Liver (tissue), 9 donors: Measurements from ENCODE around the gene CCT5. TPM values are rescaled to one million over a fixed set of nuclear protein-coding genes. Genes with fewer than 3 reads are reported as not detected.

ENCODE experiments used
- DNase-seq: peaks from one replicate; pipeline ENCODE4 v3.0.0-alpha.2; 2017; ENCODE audit warnings: low spot score
- H3K27ac ChIP-seq, 2 donors: one replicate each; pipeline ENCODE4 v1.7.0; 2013; ENCODE audit warnings: inconsistent platforms in 2 of 2, low read length in 2 of 2, control low read depth in 1 of 2, low read depth in 1 of 2, mild to moderate bottlenecking in 1 of 2
- H3K27me3 ChIP-seq, 4 donors: one replicate each; pipeline versions ENCODE4 v1.6.1 to v1.7.0; 2013; ENCODE audit warnings: low read length in 3 of 4, inconsistent platforms in 1 of 4, mild to moderate bottlenecking in 1 of 4, moderate library complexity in 1 of 4; ENCODE audit not compliant: control insufficient read depth in 4 of 4, insufficient read depth in 4 of 4
- H3K36me3 ChIP-seq, 4 donors: one replicate each; pipeline versions ENCODE4 v1.6.1 to v1.7.0; 2013; ENCODE audit warnings: low read length in 3 of 4, mild to moderate bottlenecking in 3 of 4, low read depth in 1 of 4, moderate library complexity in 1 of 4; ENCODE audit not compliant: control insufficient read depth in 4 of 4, insufficient read depth in 3 of 4
- H3K4me1 ChIP-seq, 4 donors: one replicate each; pipeline versions ENCODE4 v1.6.1 to v1.7.0; 2013; ENCODE audit warnings: low read length in 3 of 4, mild to moderate bottlenecking in 3 of 4, moderate library complexity in 1 of 4; ENCODE audit not compliant: control insufficient read depth in 4 of 4, insufficient read depth in 4 of 4
- H3K4me3 ChIP-seq, 3 donors: one replicate each; pipeline versions ENCODE4 v1.6.1 to v1.7.0; 2013; ENCODE audit warnings: low read length in 3 of 3, control low read depth in 1 of 3, low read depth in 1 of 3, mild to moderate bottlenecking in 1 of 3
- H3K9ac ChIP-seq, 2 donors: one replicate each; pipeline ENCODE4 v1.7.0; 2013; ENCODE audit warnings: low read length in 2 of 2, mild to moderate bottlenecking in 2 of 2, moderate library complexity in 2 of 2, control low read depth in 1 of 2, low read depth in 1 of 2
- H3K9me3 ChIP-seq, 4 donors: one replicate each; pipeline versions ENCODE4 v1.6.1 to v1.7.0; 2013; ENCODE audit warnings: low read length in 3 of 4; ENCODE audit not compliant: control insufficient read depth in 4 of 4
- EGR1 ChIP-seq, 2 donors: IDR thresholded peaks; 2 replicates each; pipeline ENCODE4 v1.6.1; 2016 to 2018; ENCODE audit warnings: antibody characterized with exemption in 2 of 2, low read depth in 2 of 2
- FOXA1 ChIP-seq: IDR thresholded peaks from 2 replicates; pipeline ENCODE4 v1.6.1; 2016; ENCODE audit warnings: antibody characterized with exemption
- FOXA2 ChIP-seq: IDR thresholded peaks from 2 replicates; pipeline ENCODE4 v1.6.1; 2016; ENCODE audit warnings: antibody characterized with exemption
- GABPA ChIP-seq, 2 donors: IDR thresholded peaks in 1 of 2; conservative IDR thresholded peaks in 1 of 2; 2 replicates each; pipeline ENCODE4 v1.6.1; 2016; ENCODE audit warnings: antibody characterized with exemption in 2 of 2, mild to moderate bottlenecking in 1 of 2, moderate library complexity in 1 of 2
- HNF4A ChIP-seq, 2 donors: conservative IDR thresholded peaks; 2 replicates each; pipeline ENCODE4 v1.6.1; 2016; ENCODE audit warnings: antibody characterized with exemption in 2 of 2, mild to moderate bottlenecking in 2 of 2
- HNF4G ChIP-seq: IDR thresholded peaks from 2 replicates; pipeline ENCODE4 v1.6.1; 2016; ENCODE audit warnings: antibody characterized with exemption
- JUND ChIP-seq, 2 donors: IDR thresholded peaks; 2 replicates each; pipeline ENCODE4 v1.6.1; 2016; ENCODE audit warnings: antibody characterized with exemption in 2 of 2
- NR2F2 ChIP-seq: IDR thresholded peaks from 2 replicates; pipeline ENCODE4 v1.6.1; 2016; ENCODE audit warnings: antibody characterized with exemption
- RAD21 ChIP-seq, 2 donors: IDR thresholded peaks; 2 replicates each; pipeline ENCODE4 v1.6.1; 2016; ENCODE audit warnings: antibody characterized with exemption in 2 of 2, mild to moderate bottlenecking in 2 of 2
- RXRA ChIP-seq, 2 donors: IDR thresholded peaks; 2 replicates each; pipeline ENCODE4 v1.6.1; 2017 to 2018; ENCODE audit warnings: antibody characterized with exemption in 2 of 2, mild to moderate bottlenecking in 1 of 2
- SP1 ChIP-seq: IDR thresholded peaks from 2 replicates; pipeline ENCODE4 v1.6.1; 2018; ENCODE audit warnings: antibody characterized with exemption, mild to moderate bottlenecking
- TAF1 ChIP-seq: conservative IDR thresholded peaks from 2 replicates; pipeline ENCODE4 v1.6.1; 2016; ENCODE audit warnings: antibody characterized with exemption, mild to moderate bottlenecking
- YY1 ChIP-seq: IDR thresholded peaks from 2 replicates; pipeline ENCODE4 v1.6.1; 2016; ENCODE audit warnings: antibody characterized with exemption, mild to moderate bottlenecking
- WGBS: extraction: QIAGEN DNeasy Blood & Tissue Kit; methylation state at CpG from one replicate; pipeline ENCODE4 v1.1.7; 2013; 5-methylcytosine and 5-hydroxymethylcytosine counted together
- polyA plus RNA-seq, 2 donors: library from polyadenylated mRNA; stranded (reverse) in 1 of 2; unstranded in 1 of 2; fragments of 200-250 nt in 1 of 2; fragments of >200 nt in 1 of 2; fragmentation: Nextera tagmentation in 1 of 2; extraction: Ambion mirVana in 1 of 2; gene quantifications; one replicate each; pipeline versions ENCODE4 v1.2.1 to v1.2.3, GENCODE V29; 2013 to 2015
- total RNA-seq, 2 donors: library from RNA; depleted of rRNA; stranded (reverse); fragments of >200 nt; gene quantifications; one replicate each; pipeline ENCODE4 v1.2.3, GENCODE V29; 2014
- TF ChIP-seq, protein P1 (sequence below): IDR thresholded peaks from 2 replicates; pipeline ENCODE4 v1.6.1; 2016; ENCODE audit warnings: antibody characterized with exemption
- TF ChIP-seq, protein P2 (sequence below): IDR thresholded peaks from 2 replicates; pipeline ENCODE4 v1.6.1; 2016; ENCODE audit warnings: antibody characterized with exemption
- TF ChIP-seq, protein P3 (sequence below): IDR thresholded peaks from 2 replicates; pipeline ENCODE4 v1.6.1; 2016; ENCODE audit warnings: antibody characterized with exemption
- TF ChIP-seq, protein P4 (sequence below): fragments of 150-350 bp; IDR thresholded peaks from 2 replicates; pipeline ENCODE4 v1.5.1; 2017; ENCODE audit warnings: improper control_type of control experiment, low read depth, low read length; ENCODE audit not compliant: missing input control
- TF ChIP-seq, protein P5 (sequence below): IDR thresholded peaks from 2 replicates; pipeline ENCODE4 v1.6.1; 2016; ENCODE audit warnings: antibody characterized with exemption, mild to moderate bottlenecking
- donor health status: healthy.
- donor health status: healthy.
- donor health status: healthy.
- donor health status: healthy.
- donor health status: healthy.

CCT5 gene
- total and polyA plus RNA-seq, 4 donors = 68.4 to 157 (median 105) TPM

DNA sequence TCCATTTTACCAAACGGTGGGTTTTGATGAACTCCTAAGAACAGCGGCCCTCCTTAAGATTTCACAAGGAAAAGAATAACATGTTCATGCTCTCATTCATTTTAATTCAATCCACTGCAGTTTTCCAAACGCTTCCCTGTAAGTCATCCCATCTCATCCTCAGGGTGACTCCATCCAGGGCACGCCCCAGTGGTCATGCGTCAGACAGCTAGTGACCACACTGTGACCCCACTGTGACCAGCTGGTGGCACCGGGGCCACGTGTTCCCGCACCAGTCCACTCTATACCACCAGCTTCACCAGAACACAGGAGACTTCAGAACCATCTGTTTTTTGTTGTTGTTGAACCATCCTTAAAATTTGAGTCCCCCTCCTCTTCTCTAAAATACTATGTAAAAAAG lies 14.7 kb upstream of the CCT5 start:
- H3K4me1 ChIP-seq = no peaks in the 10 kb centered on the region
- WGBS = 89% methylated on average over 8 of the region's 8 CpGs
- peaks cover 3 to 16% (median 11%) of the 10 kb centered on the region in 4 donors for H3K36me3 ChIP-seq
- DNase-seq = no peak
- no peaks in the 10 kb centered on the region for H3K27me3 ChIP-seq
- H3K27ac ChIP-seq = no peak overlapping the region
- no peak overlapping the region for H3K9ac ChIP-seq
- TF ChIP-seq, protein P1, sequence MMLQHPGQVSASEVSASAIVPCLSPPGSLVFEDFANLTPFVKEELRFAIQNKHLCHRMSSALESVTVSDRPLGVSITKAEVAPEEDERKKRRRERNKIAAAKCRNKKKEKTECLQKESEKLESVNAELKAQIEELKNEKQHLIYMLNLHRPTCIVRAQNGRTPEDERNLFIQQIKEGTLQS = no peak
- no peak for TF ChIP-seq FOXA1
- TF ChIP-seq NR2F2 = no peak
- no peak for TF ChIP-seq HNF4G
- H3K4me3 ChIP-seq = no peak overlapping the region
- H3K9me3 ChIP-seq = no peaks in the 10 kb centered on the region

DNA sequence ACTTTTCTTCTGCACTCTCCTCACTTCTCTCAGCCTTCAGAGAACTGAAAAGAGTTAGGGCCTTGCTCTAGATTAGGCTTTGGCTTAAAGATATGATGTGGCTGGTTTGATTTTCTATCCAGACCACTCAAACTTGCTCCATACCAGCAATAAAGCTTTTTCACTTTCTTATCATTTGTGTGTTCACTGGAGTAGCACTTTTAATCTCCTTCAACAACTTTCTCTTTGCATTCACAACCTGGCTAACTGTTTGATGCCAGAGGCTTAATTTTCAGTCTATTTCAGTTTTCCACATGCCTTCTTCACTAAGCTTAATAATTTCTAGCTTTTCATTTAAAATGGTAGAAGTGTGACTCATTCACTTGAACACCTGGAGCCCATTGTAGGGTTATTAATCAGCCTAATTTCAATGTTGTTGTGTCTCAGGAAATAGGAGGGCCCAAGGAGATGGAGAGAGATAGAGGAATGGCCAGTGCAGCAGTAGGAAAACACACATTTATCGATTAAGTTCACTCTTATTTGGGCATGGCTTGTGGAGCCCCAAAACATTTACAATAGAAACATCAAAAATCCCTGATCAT lies 6.3 kb upstream of the CCT5 start:
- peaks cover under 1 to 8% (median 5%) of the 10 kb centered on the region in 4 donors for H3K4me1 ChIP-seq
- no peak overlapping the region for H3K4me3 ChIP-seq
- no peak overlapping the region for H3K27ac ChIP-seq
- TF ChIP-seq TAF1 (no peak), HNF4G (no peak), RXRA (IDR thresholded peaks at IDR 0.05) (no peak), NR2F2 (no peak), FOXA1 (no peak), JUND (IDR thresholded peaks at IDR 0.05) (no peak), GABPA (IDR thresholded peaks at IDR 0.05 in 1 of 2, conservative IDR thresholded peaks at IDR 0.05 in 1 of 2) (no peak), SP1 (no peak), EGR1 (IDR thresholded peaks at IDR 0.05; ENCODE audit: low read depth in 2 of 2) (no peak), HNF4A (conservative IDR thresholded peaks at IDR 0.05) (no peak), FOXA2 (no peak), RAD21 (IDR thresholded peaks at IDR 0.05) (no peak), YY1 (no peak)
- TF ChIP-seq, protein P2, sequence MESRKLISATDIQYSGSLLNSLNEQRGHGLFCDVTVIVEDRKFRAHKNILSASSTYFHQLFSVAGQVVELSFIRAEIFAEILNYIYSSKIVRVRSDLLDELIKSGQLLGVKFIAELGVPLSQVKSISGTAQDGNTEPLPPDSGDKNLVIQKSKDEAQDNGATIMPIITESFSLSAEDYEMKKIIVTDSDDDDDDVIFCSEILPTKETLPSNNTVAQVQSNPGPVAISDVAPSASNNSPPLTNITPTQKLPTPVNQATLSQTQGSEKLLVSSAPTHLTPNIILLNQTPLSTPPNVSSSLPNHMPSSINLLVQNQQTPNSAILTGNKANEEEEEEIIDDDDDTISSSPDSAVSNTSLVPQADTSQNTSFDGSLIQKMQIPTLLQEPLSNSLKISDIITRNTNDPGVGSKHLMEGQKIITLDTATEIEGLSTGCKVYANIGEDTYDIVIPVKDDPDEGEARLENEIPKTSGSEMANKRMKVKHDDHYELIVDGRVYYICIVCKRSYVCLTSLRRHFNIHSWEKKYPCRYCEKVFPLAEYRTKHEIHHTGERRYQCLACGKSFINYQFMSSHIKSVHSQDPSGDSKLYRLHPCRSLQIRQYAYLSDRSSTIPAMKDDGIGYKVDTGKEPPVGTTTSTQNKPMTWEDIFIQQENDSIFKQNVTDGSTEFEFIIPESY = no peak
- TF ChIP-seq, protein P3, sequence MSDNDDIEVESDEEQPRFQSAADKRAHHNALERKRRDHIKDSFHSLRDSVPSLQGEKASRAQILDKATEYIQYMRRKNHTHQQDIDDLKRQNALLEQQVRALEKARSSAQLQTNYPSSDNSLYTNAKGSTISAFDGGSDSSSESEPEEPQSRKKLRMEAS = no peak
- TF ChIP-seq, protein P1 = no peak
- TF ChIP-seq, protein P4, sequence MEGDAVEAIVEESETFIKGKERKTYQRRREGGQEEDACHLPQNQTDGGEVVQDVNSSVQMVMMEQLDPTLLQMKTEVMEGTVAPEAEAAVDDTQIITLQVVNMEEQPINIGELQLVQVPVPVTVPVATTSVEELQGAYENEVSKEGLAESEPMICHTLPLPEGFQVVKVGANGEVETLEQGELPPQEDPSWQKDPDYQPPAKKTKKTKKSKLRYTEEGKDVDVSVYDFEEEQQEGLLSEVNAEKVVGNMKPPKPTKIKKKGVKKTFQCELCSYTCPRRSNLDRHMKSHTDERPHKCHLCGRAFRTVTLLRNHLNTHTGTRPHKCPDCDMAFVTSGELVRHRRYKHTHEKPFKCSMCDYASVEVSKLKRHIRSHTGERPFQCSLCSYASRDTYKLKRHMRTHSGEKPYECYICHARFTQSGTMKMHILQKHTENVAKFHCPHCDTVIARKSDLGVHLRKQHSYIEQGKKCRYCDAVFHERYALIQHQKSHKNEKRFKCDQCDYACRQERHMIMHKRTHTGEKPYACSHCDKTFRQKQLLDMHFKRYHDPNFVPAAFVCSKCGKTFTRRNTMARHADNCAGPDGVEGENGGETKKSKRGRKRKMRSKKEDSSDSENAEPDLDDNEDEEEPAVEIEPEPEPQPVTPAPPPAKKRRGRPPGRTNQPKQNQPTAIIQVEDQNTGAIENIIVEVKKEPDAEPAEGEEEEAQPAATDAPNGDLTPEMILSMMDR = no peak
- TF ChIP-seq, protein P5, sequence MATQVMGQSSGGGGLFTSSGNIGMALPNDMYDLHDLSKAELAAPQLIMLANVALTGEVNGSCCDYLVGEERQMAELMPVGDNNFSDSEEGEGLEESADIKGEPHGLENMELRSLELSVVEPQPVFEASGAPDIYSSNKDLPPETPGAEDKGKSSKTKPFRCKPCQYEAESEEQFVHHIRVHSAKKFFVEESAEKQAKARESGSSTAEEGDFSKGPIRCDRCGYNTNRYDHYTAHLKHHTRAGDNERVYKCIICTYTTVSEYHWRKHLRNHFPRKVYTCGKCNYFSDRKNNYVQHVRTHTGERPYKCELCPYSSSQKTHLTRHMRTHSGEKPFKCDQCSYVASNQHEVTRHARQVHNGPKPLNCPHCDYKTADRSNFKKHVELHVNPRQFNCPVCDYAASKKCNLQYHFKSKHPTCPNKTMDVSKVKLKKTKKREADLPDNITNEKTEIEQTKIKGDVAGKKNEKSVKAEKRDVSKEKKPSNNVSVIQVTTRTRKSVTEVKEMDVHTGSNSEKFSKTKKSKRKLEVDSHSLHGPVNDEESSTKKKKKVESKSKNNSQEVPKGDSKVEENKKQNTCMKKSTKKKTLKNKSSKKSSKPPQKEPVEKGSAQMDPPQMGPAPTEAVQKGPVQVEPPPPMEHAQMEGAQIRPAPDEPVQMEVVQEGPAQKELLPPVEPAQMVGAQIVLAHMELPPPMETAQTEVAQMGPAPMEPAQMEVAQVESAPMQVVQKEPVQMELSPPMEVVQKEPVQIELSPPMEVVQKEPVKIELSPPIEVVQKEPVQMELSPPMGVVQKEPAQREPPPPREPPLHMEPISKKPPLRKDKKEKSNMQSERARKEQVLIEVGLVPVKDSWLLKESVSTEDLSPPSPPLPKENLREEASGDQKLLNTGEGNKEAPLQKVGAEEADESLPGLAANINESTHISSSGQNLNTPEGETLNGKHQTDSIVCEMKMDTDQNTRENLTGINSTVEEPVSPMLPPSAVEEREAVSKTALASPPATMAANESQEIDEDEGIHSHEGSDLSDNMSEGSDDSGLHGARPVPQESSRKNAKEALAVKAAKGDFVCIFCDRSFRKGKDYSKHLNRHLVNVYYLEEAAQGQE = no peak
- WGBS = 89% methylated on average over 1 of the region's 1 CpG
- no peak for DNase-seq
- H3K27me3 ChIP-seq = no peaks in the 10 kb centered on the region
- H3K9me3 ChIP-seq = no peaks in the 10 kb centered on the region
- H3K36me3 ChIP-seq = peaks cover 0 to 3% (median 0%) of the 10 kb centered on the region in 4 donors
- no peak overlapping the region for H3K9ac ChIP-seq
